Measurements from ENCODE around the gene EIF5A2.

The EIF5A2 gene

DNA sequence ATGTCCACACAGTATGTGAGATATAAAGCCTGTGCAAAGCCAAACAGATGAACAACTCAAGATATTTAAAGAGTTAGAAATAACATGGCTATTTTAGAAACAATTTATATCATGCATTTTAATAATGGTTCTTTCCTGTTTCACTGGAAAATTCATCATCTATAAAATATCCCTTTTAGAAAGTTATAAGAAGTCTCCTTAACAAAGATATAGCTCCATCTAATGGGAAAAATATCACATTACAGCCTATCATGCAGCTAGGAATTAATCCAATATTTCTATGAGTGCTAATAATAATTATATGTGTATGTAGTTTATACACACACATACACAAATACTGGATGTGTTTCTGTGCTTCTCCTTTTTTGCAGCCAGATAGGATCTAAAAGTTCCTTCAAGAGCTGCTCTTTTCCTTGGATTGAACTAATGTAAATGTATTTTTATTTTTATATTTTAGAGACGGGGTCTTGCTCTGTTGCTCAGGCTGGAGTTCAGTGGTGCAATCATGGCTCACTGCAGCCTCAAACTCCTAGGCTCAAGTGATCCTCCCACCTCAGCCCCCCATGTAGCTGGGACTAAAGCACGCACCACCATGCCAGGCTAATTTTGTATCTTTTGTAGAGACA lies 60.0 kb downstream of the EIF5A2 start:
- no peak for DNase-seq

DNA sequence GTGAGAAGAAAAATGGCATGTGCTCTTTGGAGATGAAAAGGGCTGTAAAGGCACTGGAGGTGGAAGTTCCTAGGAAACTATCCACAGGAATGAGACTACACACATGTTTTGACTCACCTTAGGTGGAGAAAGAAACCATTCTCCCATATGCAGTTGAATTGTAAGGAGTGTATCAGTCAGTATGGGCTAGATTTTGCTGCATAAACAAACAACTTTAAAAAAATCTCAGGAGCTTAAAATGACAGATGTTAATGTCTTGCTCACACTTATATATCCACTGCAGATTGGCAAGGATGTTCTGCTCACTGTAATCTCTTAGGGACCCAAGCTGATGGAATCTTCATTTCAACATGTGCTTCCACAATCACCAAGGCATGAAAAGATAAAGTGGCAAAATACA lies 64.1 kb downstream of the EIF5A2 start:
- no peak for DNase-seq

DNA sequence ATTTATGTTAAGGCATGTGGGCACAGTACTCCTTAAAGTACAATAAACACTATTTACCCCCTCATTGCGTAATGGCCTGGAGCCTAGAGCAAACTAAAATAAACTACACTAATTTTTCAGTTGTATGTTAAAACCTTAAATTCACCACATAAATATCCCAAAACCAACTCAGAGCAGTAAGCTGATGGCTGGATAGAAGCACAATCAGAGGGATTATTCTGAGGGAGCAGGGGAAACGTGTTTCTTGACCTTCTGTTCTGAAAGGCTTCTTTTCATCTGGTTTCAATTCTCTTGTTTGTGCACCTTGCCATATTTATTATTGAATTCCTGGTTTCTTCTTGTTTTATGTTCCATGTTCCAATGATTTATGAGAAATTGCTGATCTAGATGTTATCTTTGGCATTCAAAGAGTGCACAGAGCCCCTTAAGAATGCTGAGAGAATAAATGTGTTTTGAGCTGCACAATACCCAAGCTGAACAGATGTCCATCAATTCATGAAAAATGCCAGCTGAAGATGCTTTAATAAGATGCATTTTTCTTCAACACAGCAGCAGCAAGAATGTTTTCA lies 68.1 kb downstream of the EIF5A2 start:
- no peak for DNase-seq

DNA sequence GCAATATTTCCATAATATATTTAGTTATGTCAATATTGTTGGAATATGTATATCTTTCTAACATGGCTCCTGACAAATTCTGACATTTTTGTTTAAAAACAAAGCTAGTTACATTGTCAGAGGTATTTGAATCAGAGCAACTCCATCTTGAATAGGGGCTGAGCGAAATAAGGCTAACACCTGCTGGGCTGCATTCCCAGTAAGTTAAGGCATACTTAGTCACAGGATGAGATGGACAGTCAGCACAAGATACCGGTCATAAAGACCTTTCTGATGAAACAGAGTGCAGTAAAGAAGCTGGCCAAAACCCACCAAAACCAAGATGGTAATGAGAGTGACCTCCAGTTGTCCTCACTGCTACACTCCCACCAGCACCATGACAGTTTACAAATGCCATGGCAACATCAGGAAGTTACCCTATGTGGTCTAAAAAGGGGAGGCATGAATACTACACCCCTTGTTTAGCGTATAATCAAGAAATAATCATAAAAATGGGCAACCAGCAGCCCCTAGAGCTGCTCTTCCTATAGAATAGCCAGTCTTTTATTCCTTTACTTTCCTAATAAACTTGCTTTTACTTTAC lies 68.8 kb downstream of the EIF5A2 start:
- DNase-seq = no peak
